Right atrium auricular region (tissue), 2 donors: ENCODE results near the gene IFIH1. TPM values are rescaled to one million over a fixed set of nuclear protein-coding genes. Genes with fewer than 3 reads are reported as not detected.

Experiments used
- DNase-seq: peaks from one replicate; pipeline ENCODE4 v3.0.0-alpha.2; 2019; ENCODE audit warnings: low spot score
- H3K27ac ChIP-seq, 2 donors: fragments of 200-600 bp; sonication (generic); 1 replicate in 1 of 2; 2 replicates in 1 of 2; pipeline ENCODE4 v1.5.1; 2016 to 2019
- H3K27me3 ChIP-seq, 2 donors: fragments of 200-600 bp; sonication (generic); one replicate each; pipeline versions ENCODE4 v1.5.1 to v1.6.0; 2017 to 2019
- H3K36me3 ChIP-seq: fragments of 200-600 bp; sonication (generic); one replicate; pipeline ENCODE4 v1.5.1; 2016
- H3K4me1 ChIP-seq, 2 donors: fragments of 200-600 bp; sonication (generic); one replicate each; pipeline versions ENCODE4 v1.5.1 to v1.6.0; 2017 to 2019
- H3K4me3 ChIP-seq, 2 donors: fragments of 200-600 bp; sonication (generic); 1 replicate in 1 of 2; 2 replicates in 1 of 2; pipeline ENCODE4 v1.5.1; 2017 to 2019; ENCODE audit warnings: mild to moderate bottlenecking in 1 of 2, moderate library complexity in 1 of 2
- H3K9me3 ChIP-seq, 2 donors: fragments of 200-600 bp; sonication (generic); one replicate each; pipeline ENCODE4 v1.5.1; 2019
- CTCF ChIP-seq, 2 donors: fragments of 200-600 bp; sonication (generic); IDR thresholded peaks; one replicate each; pipeline ENCODE4 v1.5.1; 2019; ENCODE audit warnings: antibody characterized with exemption in 2 of 2
- total RNA-seq, 2 donors: library from RNA; depleted of rRNA; stranded (reverse); fragments of >200 nt; gene quantifications; one replicate each; pipeline ENCODE4 v1.1.0, GENCODE V29; 2016

The IFIH1 gene
- total RNA-seq, 2 donors from 2014 or later = 4.1 to 6.6 TPM

GRCh38 chr2:162282765-162283425, 35.6 kb downstream of the IFIH1 start:
- Histone ChIP-seq H3K4me3 (no peak overlapping the region), H3K4me1 (peaks cover 0 to 3% of the 10 kb centered on the region in 2 donors), H3K27ac (no peak overlapping the region), H3K36me3 (peaks cover 26% of the 10 kb centered on the region), H3K9me3 (no peaks in the 10 kb centered on the region), H3K27me3 (no peaks in the 10 kb centered on the region)
- DNase-seq = no peak
- no peak for TF ChIP-seq CTCF (IDR thresholded peaks at IDR 0.05)

- TF ChIP-seq CTCF (IDR thresholded peaks at IDR 0.05) = no peak
- H3K36me3 ChIP-seq = peaks cover 21% of the 10 kb centered on the region
- no peaks in the 10 kb centered on the region for H3K9me3 ChIP-seq
- DNase-seq = no peak
- H3K27me3 ChIP-seq = no peaks in the 10 kb centered on the region
- H3K4me3 ChIP-seq = no peak overlapping the region
- H3K27ac ChIP-seq = no peak overlapping the region
- peaks cover 0 to 3% of the 10 kb centered on the region in 2 donors for H3K4me1 ChIP-seq
These were observed 37.8 kb downstream of the IFIH1 start for GRCh38 chr2:162280654-162281053.

- no peak overlapping the region for H3K4me3 ChIP-seq
- peaks cover 17% of the 10 kb centered on the region for H3K36me3 ChIP-seq
- H3K4me1 ChIP-seq = peaks cover 0 to 3% of the 10 kb centered on the region in 2 donors
- H3K9me3 ChIP-seq = no peaks in the 10 kb centered on the region
- no peak for TF ChIP-seq CTCF (IDR thresholded peaks at IDR 0.05)
- H3K27ac ChIP-seq = no peak overlapping the region
- H3K27me3 ChIP-seq = no peaks in the 10 kb centered on the region
- DNase-seq = no peak
These were observed 41.1 kb downstream of the IFIH1 start for GRCh38 chr2:162277381-162277780.

GRCh38 chr2:162267996-162268395, 50.5 kb downstream of the IFIH1 start:
- Histone ChIP-seq H3K9me3 (no peaks in the 10 kb centered on the region), H3K36me3 (peaks cover 6% of the 10 kb centered on the region), H3K4me3 (no peak overlapping the region), H3K27ac (no peak overlapping the region), H3K4me1 (no peaks in the 10 kb centered on the region), H3K27me3 (no peaks in the 10 kb centered on the region)
- no peak for TF ChIP-seq CTCF (IDR thresholded peaks at IDR 0.05)
- DNase-seq = no peak

GRCh38 chr2:162267496-162267895, 51.0 kb downstream of the IFIH1 start:
- Histone ChIP-seq H3K4me3 (no peak overlapping the region), H3K9me3 (no peaks in the 10 kb centered on the region), H3K27me3 (no peaks in the 10 kb centered on the region), H3K27ac (no peak overlapping the region), H3K4me1 (no peaks in the 10 kb centered on the region), H3K36me3 (peaks cover 6% of the 10 kb centered on the region)
- TF ChIP-seq CTCF (IDR thresholded peaks at IDR 0.05) = no peak
- no peak for DNase-seq

- peaks cover 6% of the 10 kb centered on the region for H3K36me3 ChIP-seq
- H3K4me1 ChIP-seq = peaks cover 0 to 6% of the 10 kb centered on the region in 2 donors
- no peak overlapping the region for H3K27ac ChIP-seq
- no peak for DNase-seq
- no peak overlapping the region for H3K4me3 ChIP-seq
- H3K27me3 ChIP-seq = no peaks in the 10 kb centered on the region
- H3K9me3 ChIP-seq = no peaks in the 10 kb centered on the region
- TF ChIP-seq CTCF (IDR thresholded peaks at IDR 0.05) = no peak
These were observed 52.1 kb downstream of the IFIH1 start for GRCh38 chr2:162266460-162266760.
